Rectal smooth muscle tissue (tissue), 1 donor: ENCODE data around the gene ALDH1L1.

ENCODE experiments used
- H3K27ac ChIP-seq: one replicate; pipeline ENCODE4 v1.7.0; 2013; ENCODE audit warnings: low read depth, low read length, inconsistent platforms
- H3K27me3 ChIP-seq: one replicate; pipeline ENCODE4 v1.7.0; 2013; ENCODE audit warnings: low read length; ENCODE audit not compliant: control insufficient read depth, insufficient read depth
- H3K36me3 ChIP-seq: one replicate; pipeline ENCODE4 v1.7.0; 2013; ENCODE audit warnings: low read length; ENCODE audit not compliant: control insufficient read depth, insufficient read depth
- H3K4me1 ChIP-seq: one replicate; pipeline ENCODE4 v1.7.0; 2013; ENCODE audit warnings: low read length; ENCODE audit not compliant: control insufficient read depth, insufficient read depth
- H3K4me3 ChIP-seq: one replicate; pipeline ENCODE4 v1.7.0; 2013; ENCODE audit warnings: low read length
- H3K9ac ChIP-seq: one replicate; pipeline ENCODE4 v1.7.0; 2013; ENCODE audit warnings: low read length

Gene ALDH1L1

DNA sequence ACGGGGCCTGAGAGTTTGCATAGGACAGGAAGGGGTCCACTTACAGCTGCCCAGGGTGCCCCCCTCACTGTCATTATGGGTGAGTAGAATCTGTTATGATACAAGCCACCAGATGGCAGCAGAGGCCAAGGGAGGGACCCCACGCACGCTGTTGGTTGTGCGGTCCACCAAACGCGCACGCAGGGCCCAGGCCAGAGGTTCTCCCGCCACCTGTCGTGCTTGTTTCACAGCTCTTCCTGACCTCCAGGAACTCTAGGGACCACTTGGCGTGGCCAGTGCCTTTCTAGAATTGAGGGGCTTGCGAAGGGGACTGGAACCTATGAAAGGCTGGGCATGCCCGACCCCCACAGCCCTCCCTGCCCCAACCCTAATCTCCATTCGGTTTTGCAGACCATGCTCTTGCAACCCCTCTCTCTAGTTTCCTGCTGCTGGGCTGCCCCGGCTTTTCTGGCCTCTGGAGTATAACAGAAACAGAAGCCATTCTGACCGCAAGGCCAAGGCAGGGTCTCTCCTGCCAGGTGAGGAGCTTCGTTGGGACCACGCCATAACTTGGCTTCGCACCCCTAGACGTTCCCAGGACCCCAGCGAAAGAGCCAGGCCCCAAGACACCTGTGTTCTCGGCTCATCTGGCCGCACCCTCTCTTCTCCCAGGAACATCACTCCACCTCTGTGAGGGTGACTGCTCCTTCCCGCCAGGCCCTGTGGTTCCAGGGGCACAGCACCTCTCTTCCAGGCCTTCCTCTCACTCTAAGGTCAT is 46.0 kb downstream of the ALDH1L1 start:
- Histone ChIP-seq H3K36me3 (no peaks in the 10 kb centered on the region), H3K4me3 (no peak overlapping the region), H3K9ac (no peak overlapping the region), H3K27ac (no peak overlapping the region), H3K27me3 (peaks cover 3% of the 10 kb centered on the region), H3K4me1 (no peaks in the 10 kb centered on the region)

GRCh38 chr3:126133606-126134005 is 46.8 kb downstream of the ALDH1L1 start:
- Histone ChIP-seq H3K36me3 (no peaks in the 10 kb centered on the region), H3K27me3 (peaks cover 3% of the 10 kb centered on the region), H3K9ac (no peak overlapping the region), H3K4me3 (no peak overlapping the region), H3K4me1 (no peaks in the 10 kb centered on the region), H3K27ac (no peak overlapping the region)

GRCh38 chr3:126132751-126133511 is 47.5 kb downstream of the ALDH1L1 start:
- no peak overlapping the region for H3K4me3 ChIP-seq
- no peak overlapping the region for H3K9ac ChIP-seq
- no peaks in the 10 kb centered on the region for H3K36me3 ChIP-seq
- H3K27ac ChIP-seq, result no peak overlapping the region
- peaks cover 3% of the 10 kb centered on the region for H3K27me3 ChIP-seq
- H3K4me1 ChIP-seq, result no peaks in the 10 kb centered on the region

- no peaks in the 10 kb centered on the region for H3K36me3 ChIP-seq
- no peak overlapping the region for H3K4me3 ChIP-seq
- H3K27ac ChIP-seq, result no peak overlapping the region
- H3K9ac ChIP-seq, result no peak overlapping the region
- no peaks in the 10 kb centered on the region for H3K4me1 ChIP-seq
- peaks cover 3% of the 10 kb centered on the region for H3K27me3 ChIP-seq
These were observed 48.3 kb downstream of the ALDH1L1 start for GRCh38 chr3:126131881-126132750.

DNA sequence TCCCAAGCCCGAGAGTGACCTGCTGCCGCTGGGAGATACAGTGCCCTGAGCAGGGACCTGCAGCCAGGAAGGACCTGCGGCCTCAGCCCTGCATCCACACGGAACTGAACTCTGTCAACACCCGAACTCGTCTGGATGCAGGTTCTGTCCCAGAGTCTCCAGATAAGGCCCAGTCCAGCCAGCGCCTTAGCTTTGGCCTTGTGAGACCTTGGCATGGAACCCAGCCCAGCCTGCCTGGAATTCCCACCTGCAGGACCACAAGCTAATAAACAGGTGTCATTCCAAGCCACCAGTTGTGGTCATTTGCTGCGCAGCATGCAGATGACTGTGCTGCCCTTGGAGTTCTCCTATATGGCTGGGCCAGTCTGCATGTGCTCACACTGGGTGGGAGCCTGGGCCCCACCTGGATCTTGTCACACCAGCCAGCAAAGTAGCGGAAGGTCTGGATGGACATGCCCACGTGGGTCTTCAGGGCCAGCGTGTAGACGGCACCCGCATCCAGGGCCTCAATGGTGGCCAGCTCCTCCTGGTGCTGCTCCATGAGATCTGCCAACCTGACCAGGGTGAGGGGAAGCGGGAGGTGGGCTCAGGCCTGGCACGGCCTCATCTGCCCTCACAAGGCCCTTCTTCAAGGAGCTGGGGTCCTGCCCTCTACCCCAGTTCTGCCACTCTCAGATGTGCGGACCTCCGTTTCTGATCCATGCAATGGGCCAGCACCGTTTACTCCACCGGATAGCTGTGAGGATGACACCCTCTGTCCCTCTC is 49.2 kb downstream of the ALDH1L1 start:
- Histone ChIP-seq H3K27me3 (peaks cover 3% of the 10 kb centered on the region), H3K36me3 (no peaks in the 10 kb centered on the region), H3K9ac (no peak overlapping the region), H3K4me3 (no peak overlapping the region), H3K4me1 (no peaks in the 10 kb centered on the region), H3K27ac (no peak overlapping the region)

DNA sequence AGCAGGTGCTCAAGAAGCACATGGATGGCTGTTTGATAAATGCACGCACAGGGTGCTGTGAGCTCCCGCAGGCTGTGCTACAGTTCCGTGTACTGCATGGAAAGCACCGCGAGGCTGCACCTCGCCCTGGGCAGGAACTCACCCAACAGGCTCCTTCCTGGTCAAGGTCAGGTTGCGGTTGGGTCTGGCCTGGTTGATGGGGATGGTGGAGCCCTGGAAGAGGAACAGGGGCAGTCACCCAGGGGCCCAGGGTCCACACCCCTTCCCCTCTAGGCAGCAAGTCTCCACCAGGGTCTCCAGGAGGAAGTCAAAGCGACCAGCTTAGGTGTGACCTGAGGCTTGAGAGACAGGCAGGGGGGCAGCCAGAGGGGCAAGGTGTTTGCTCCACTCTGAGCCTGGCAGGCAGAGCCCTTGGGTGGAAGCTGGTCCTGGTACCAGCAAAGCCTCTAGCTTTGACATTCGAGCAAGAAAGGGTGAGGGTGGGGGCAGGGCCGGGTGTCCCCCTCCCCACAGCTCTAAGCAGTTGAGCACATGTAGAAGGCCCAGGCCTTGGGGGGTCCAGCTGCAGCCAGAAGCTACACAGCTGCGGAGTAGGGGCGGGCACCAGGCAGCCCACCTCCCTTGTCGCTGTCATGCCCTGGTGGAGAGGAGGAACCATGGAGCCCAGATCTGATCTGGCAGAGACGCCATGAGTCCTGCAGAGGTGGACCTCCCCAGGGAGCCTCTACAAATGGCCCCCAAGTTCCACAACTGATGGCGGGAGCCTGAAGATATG is 50.1 kb downstream of the ALDH1L1 start:
- Histone ChIP-seq H3K27ac (no peak overlapping the region), H3K27me3 (no peaks in the 10 kb centered on the region), H3K4me3 (no peak overlapping the region), H3K36me3 (no peaks in the 10 kb centered on the region), H3K9ac (no peak overlapping the region), H3K4me1 (no peaks in the 10 kb centered on the region)

GRCh38 chr3:126129398-126129891 is 50.9 kb downstream of the ALDH1L1 start:
- H3K27ac ChIP-seq, result no peak overlapping the region
- H3K36me3 ChIP-seq, result no peaks in the 10 kb centered on the region
- H3K4me3 ChIP-seq, result no peak overlapping the region
- no peak overlapping the region for H3K9ac ChIP-seq
- H3K4me1 ChIP-seq, result no peaks in the 10 kb centered on the region
- no peaks in the 10 kb centered on the region for H3K27me3 ChIP-seq

- Histone ChIP-seq H3K27me3 (no peaks in the 10 kb centered on the region), H3K27ac (no peak overlapping the region), H3K9ac (no peak overlapping the region), H3K36me3 (no peaks in the 10 kb centered on the region), H3K4me3 (no peak overlapping the region), H3K4me1 (no peaks in the 10 kb centered on the region)
These were observed 51.6 kb downstream of the ALDH1L1 start for GRCh38 chr3:126128504-126129397.

DNA sequence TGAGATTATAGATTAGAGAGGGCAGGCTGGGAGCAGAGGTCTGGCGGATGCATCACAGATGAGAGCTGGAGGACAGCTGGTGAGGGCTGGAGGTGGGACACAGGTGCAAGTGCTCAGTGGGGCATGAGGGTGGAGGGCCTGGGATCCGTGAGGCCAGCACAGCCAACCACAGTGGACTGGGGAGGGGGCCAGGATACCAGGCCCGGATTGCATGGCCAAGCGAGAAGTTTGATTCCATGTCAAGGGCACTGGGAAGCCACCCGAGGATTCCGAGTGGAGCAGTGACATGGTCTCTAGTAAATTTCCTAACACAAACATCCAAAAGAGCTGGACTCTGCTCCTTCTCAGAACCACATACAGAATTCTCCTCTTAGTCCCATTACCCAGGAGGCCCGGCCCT is 52.5 kb downstream of the ALDH1L1 start:
- Histone ChIP-seq H3K27ac (no peak overlapping the region), H3K4me1 (no peaks in the 10 kb centered on the region), H3K9ac (no peak overlapping the region), H3K27me3 (no peaks in the 10 kb centered on the region), H3K4me3 (no peak overlapping the region), H3K36me3 (no peaks in the 10 kb centered on the region)

DNA sequence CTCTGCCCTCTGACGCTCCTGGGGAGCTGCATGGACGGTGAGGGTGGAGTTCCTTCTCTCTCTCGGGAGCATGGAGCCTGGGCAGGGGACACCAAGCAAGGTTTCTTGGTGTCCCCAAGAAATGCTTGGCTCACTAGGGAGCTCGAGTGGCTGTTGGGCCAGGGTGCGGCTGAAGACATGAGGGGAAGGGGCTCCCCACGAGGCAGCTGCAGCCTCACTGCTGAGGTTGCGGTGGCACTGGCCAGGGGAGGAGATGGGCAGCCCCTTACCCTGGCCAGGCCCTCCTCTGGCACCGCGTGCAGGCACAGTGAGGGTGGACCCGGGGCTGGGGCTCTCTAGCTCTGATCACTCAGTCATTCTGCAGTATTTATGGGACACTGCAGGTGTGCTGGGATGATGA is 52.9 kb downstream of the ALDH1L1 start:
- no peak overlapping the region for H3K4me3 ChIP-seq
- H3K27me3 ChIP-seq, result no peaks in the 10 kb centered on the region
- no peak overlapping the region for H3K27ac ChIP-seq
- no peaks in the 10 kb centered on the region for H3K4me1 ChIP-seq
- H3K36me3 ChIP-seq, result no peaks in the 10 kb centered on the region
- H3K9ac ChIP-seq, result no peak overlapping the region
